H1 (cell line): Measurements from ENCODE around the gene ATP11A. TPM values are rescaled to one million over a fixed set of nuclear protein-coding genes. Genes with fewer than 3 reads are reported as not detected.

Experiments
- CTCF ChIA-PET: fragments of 300-600 bp; sonication (Branson Sonifier 250); formaldehyde crosslinking; loops from one replicate; lab custom pipeline; 2021; ENCODE audit not compliant: partially characterized antibody; lab: Charles Lee
- POLR2A ChIA-PET: fragments of 300-600 bp; sonication (Branson Sonifier 250); formaldehyde crosslinking; loops from one replicate; lab custom pipeline; 2021; ENCODE audit warnings: inconsistent platforms; ENCODE audit not compliant: partially characterized antibody; lab: Charles Lee
- DNase-seq, 2 experiments: peaks; one replicate each; pipeline versions ENCODE4 v3.0.0 to v3.0.0-alpha.2; 2010 to 2022; ENCODE audit warnings: low spot score in 2 of 2, low read depth in 1 of 2, mixed read lengths in 1 of 2
- FAIRE-seq: peaks from 2 replicates; lab custom pipeline; 2011; peaks lifted over from hg19 to GRCh38; lab: Jason Lieb, UNC
- H2AFZ ChIP-seq: 2 replicates; pipeline ENCODE4 v1.8.1; 2012; ENCODE audit warnings: low read length, inconsistent platforms
- H2AK5ac ChIP-seq: 2 replicates; pipeline ENCODE4 v1.6.1; 2013; ENCODE audit warnings: low read depth, low read length
- H2BK120ac ChIP-seq: replicated peaks from 2 replicates; pipeline ENCODE3; 2013; ENCODE audit warnings: low read depth, low read length, inconsistent platforms
- H2BK12ac ChIP-seq: 2 replicates; pipeline ENCODE4 v1.6.1; 2013; ENCODE audit warnings: low read depth, low read length
- H2BK15ac ChIP-seq: 2 replicates; pipeline ENCODE4 v1.6.1; 2013; ENCODE audit warnings: low read length
- H2BK20ac ChIP-seq: 2 replicates; pipeline ENCODE4 v1.6.1; 2013; ENCODE audit warnings: low read length
- H2BK5ac ChIP-seq: 2 replicates; pipeline ENCODE4 v1.6.1; 2013; ENCODE audit warnings: low read depth, low read length
- H3K14ac ChIP-seq: 2 replicates; pipeline ENCODE4 v1.6.1; 2013; ENCODE audit warnings: inconsistent platforms; ENCODE audit not compliant: insufficient read length
- H3K18ac ChIP-seq: 2 replicates; pipeline ENCODE4 v1.6.1; 2013; ENCODE audit warnings: low read length; ENCODE audit errors: extremely low read depth
- H3K23ac ChIP-seq: 2 replicates; pipeline ENCODE4 v1.6.1; 2013; ENCODE audit warnings: inconsistent platforms; ENCODE audit not compliant: insufficient read length
- H3K23me2 ChIP-seq: 2 replicates; pipeline ENCODE4 v1.6.1; 2013; ENCODE audit warnings: low read depth, low read length
- H3K27ac ChIP-seq: 2 replicates; pipeline ENCODE4 v1.6.1; 2011; ENCODE audit warnings: low read depth, low read length, inconsistent platforms
- H3K27me3 ChIP-seq, 4 experiments: replicated peaks in 1 of 4; 1 replicate in 1 of 4; 2 replicates in 3 of 4; pipeline versions ENCODE4 v1.6.1 to v1.8.1; 2011 to 2013; ENCODE audit warnings: low read length in 3 of 4, mild to moderate bottlenecking in 3 of 4, inconsistent platforms in 2 of 4, mixed read lengths in 2 of 4, moderate library complexity in 1 of 4; ENCODE audit not compliant: control insufficient read depth in 3 of 4, insufficient read depth in 3 of 4; ENCODE audit errors: extremely low read depth in 1 of 4
- H3K36me3 ChIP-seq, 4 experiments: 2 replicates each; pipeline versions ENCODE4 v1.6.1 to v1.8.1; 2011 to 2013; ENCODE audit warnings: mild to moderate bottlenecking in 4 of 4, low read length in 3 of 4, moderate library complexity in 2 of 4, control low read depth in 1 of 4, inconsistent platforms in 1 of 4; ENCODE audit not compliant: insufficient read depth in 4 of 4, control insufficient read depth in 2 of 4
- H3K4ac ChIP-seq: replicated peaks from 2 replicates; pipeline ENCODE3; 2013; ENCODE audit warnings: low read length, low read depth, mixed read lengths, inconsistent platforms; ENCODE audit not compliant: insufficient read length
- H3K4me1 ChIP-seq, 4 experiments: replicated peaks in 1 of 4; 1 replicate in 1 of 4; 2 replicates in 3 of 4; pipeline versions ENCODE4 v1.6.1 to v1.8.1; 2011 to 2013; ENCODE audit warnings: low read length in 3 of 4, inconsistent platforms in 2 of 4, mixed read lengths in 1 of 4; ENCODE audit not compliant: insufficient read depth in 4 of 4, control insufficient read depth in 3 of 4
- H3K4me2 ChIP-seq, 2 experiments: 2 replicates each; pipeline versions ENCODE4 v1.6.1 to v1.8.1; 2011 to 2013; ENCODE audit warnings: low read depth in 2 of 2, low read length in 2 of 2, control low read depth in 1 of 2, inconsistent platforms in 1 of 2, mild to moderate bottlenecking in 1 of 2; ENCODE audit not compliant: insufficient read depth in 1 of 2
- H3K4me3 ChIP-seq, 4 experiments: fragments of 200-600, 300-600 bp in 1 of 4; sonication (generic), shearing (Covaris generic), sonication (Bioruptor Twin) in 1 of 4; 2 replicates each; pipeline versions ENCODE4 v1.5.1 to v1.8.1; 2011 to 2016; ENCODE audit warnings: low read length in 4 of 4, low read depth in 3 of 4, control low read depth in 2 of 4, inconsistent platforms in 2 of 4, mild to moderate bottlenecking in 2 of 4, mixed read lengths in 1 of 4, moderate library complexity in 1 of 4; ENCODE audit not compliant: insufficient read depth in 2 of 4; ENCODE audit errors: extremely low read depth in 1 of 4
- H3K56ac ChIP-seq: replicated peaks from 2 replicates; pipeline ENCODE3; 2013; ENCODE audit warnings: low read depth, mild to moderate bottlenecking, mixed read lengths, low read length, inconsistent platforms; ENCODE audit not compliant: insufficient read length
- H3K79me1 ChIP-seq: 2 replicates; pipeline ENCODE4 v1.6.1; 2013; ENCODE audit warnings: low read depth, low read length, control low read depth
- H3K79me2 ChIP-seq, 2 experiments: 2 replicates each; pipeline versions ENCODE4 v1.6.1 to v1.8.1; 2012 to 2013; ENCODE audit warnings: low read length in 2 of 2, mild to moderate bottlenecking in 2 of 2, inconsistent platforms in 1 of 2; ENCODE audit not compliant: insufficient read depth in 2 of 2, control insufficient read depth in 1 of 2
- H3K9ac ChIP-seq, 4 experiments: replicated peaks in 1 of 4; 1 replicate in 1 of 4; 2 replicates in 3 of 4; pipeline versions ENCODE4 v1.6.1 to v1.8.1; 2011 to 2013; ENCODE audit warnings: low read depth in 3 of 4, low read length in 3 of 4, control low read depth in 2 of 4, mild to moderate bottlenecking in 2 of 4, moderate library complexity in 2 of 4, inconsistent platforms in 1 of 4; ENCODE audit errors: extremely low read depth in 1 of 4
- H3K9me3 ChIP-seq, 2 experiments: 2 replicates each; pipeline versions ENCODE4 v1.6.1 to v1.8.1; 2012 to 2013; ENCODE audit warnings: mild to moderate bottlenecking in 2 of 2, moderate library complexity in 2 of 2, control low read depth in 1 of 2, inconsistent platforms in 1 of 2, low read depth in 1 of 2, low read length in 1 of 2, mixed read lengths in 1 of 2; ENCODE audit not compliant: insufficient read depth in 2 of 2
- H4K20me1 ChIP-seq, 2 experiments: replicated peaks in 1 of 2; 2 replicates each; pipeline versions ENCODE3 to v1.8.1; 2011 to 2013; ENCODE audit warnings: inconsistent platforms in 2 of 2, low read length in 2 of 2, mild to moderate bottlenecking in 1 of 2; ENCODE audit not compliant: insufficient read depth in 2 of 2, control insufficient read depth in 1 of 2
- H4K5ac ChIP-seq: 2 replicates; pipeline ENCODE4 v1.6.1; 2013; ENCODE audit warnings: low read length, low read depth, mixed read lengths, inconsistent platforms; ENCODE audit not compliant: insufficient read length
- H4K8ac ChIP-seq: 2 replicates; pipeline ENCODE4 v1.8.0; 2013; ENCODE audit warnings: mild to moderate bottlenecking, moderate library complexity, low read length, inconsistent platforms; ENCODE audit not compliant: insufficient read depth; ENCODE audit errors: extremely low read depth
- H4K91ac ChIP-seq: replicated peaks from 2 replicates; pipeline ENCODE3; 2013; ENCODE audit warnings: low read length, mixed read lengths, inconsistent platforms; ENCODE audit not compliant: insufficient read length
- CBX8 ChIP-seq: fragments of 300-800, 300-1000 bp; sonication (generic); IDR thresholded peaks from 2 replicates; pipeline ENCODE4 v1.7.1; 2016; ENCODE audit warnings: low read depth, low read length, borderline replicate concordance
- EGR1 ChIP-seq: IDR thresholded peaks from 2 replicates; pipeline ENCODE4 v1.6.1; 2011; ENCODE audit warnings: low read depth, low read length, borderline replicate concordance
- KDM1A ChIP-seq: fragments of 200-600, 300-600 bp; sonication (generic); IDR thresholded peaks from 2 replicates; pipeline ENCODE4 v1.7.1; 2016; ENCODE audit warnings: mild to moderate bottlenecking, low read length, borderline replicate concordance
- NRF1 ChIP-seq: IDR thresholded peaks from 2 replicates; pipeline ENCODE4 v1.6.1; 2011; ENCODE audit warnings: mild to moderate bottlenecking, low read depth, low read length, improper control_type of control experiment
- PHF8 ChIP-seq: fragments of 200-600 bp; sonication (generic); conservative IDR thresholded peaks from 2 replicates; pipeline ENCODE4 v1.7.1; 2012; ENCODE audit warnings: low read depth, mild to moderate bottlenecking, inconsistent platforms, low read length, moderate library complexity
- POU5F1 ChIP-seq: IDR thresholded peaks from 2 replicates; pipeline ENCODE4 v1.6.1; 2011; ENCODE audit warnings: low read depth, mild to moderate bottlenecking, low read length, moderate library complexity
- RBBP5 ChIP-seq: IDR thresholded peaks from 2 replicates; pipeline ENCODE4 v1.7.1; 2012; ENCODE audit warnings: low read depth, mild to moderate bottlenecking, inconsistent platforms, low read length, moderate library complexity, borderline replicate concordance
- SUZ12 ChIP-seq: fragments of 200-600 bp; sonication (generic); IDR thresholded peaks from 2 replicates; pipeline ENCODE4 v1.6.1; 2012; ENCODE audit warnings: mild to moderate bottlenecking, inconsistent platforms, low read length, moderate library complexity, mixed read lengths
- TBP ChIP-seq: IDR thresholded peaks from 2 replicates; pipeline ENCODE4 v1.6.1; 2011; ENCODE audit warnings: low read depth, low read length, improper control_type of control experiment
- WGBS, 2 experiments: shearing (Covaris generic) in 1 of 2; methylation state at CpG; one replicate each; pipeline versions ENCODE4 v1.1.6 to v1.1.7; 2013 to 2015; ENCODE audit warnings: low lambda C conversion rate in 2 of 2, mixed read lengths in 2 of 2, inconsistent platforms in 1 of 2, low coverage in 1 of 2, missing lambda C conversion rate in 1 of 2; ENCODE audit not compliant: insufficient replicate concordance in 2 of 2, insufficient coverage in 1 of 2, insufficient read length in 1 of 2; ENCODE audit errors: extremely low coverage in 1 of 2, missing lambda C conversion rate in 1 of 2; 5-methylcytosine and 5-hydroxymethylcytosine counted together
- polyA plus RNA-seq, 7 experiments: library from polyadenylated mRNA; depleted of rRNA in 3 of 7; stranded (reverse) in 5 of 7; unstranded in 2 of 7; fragments of >200 nt in 5 of 7; fragments of 200-250 nt in 2 of 7; gene quantifications; 1 replicate in 5 of 7; 2 replicates in 1 of 7; 4 replicates in 1 of 7; pipeline versions ENCODE4 v1.2.1 to v1.2.3, GENCODE V29; 2011 to 2013; ENCODE audit warnings: missing spikeins in 2 of 7, mixed read lengths in 2 of 7
- total RNA-seq: library from RNA; stranded (reverse); fragmentation: NEBNext Ultra II Directional; extraction: Animal tissue kit (Norgen Biotek cat#: 25700); gene quantifications from 2 replicates; pipeline ENCODE4 v1.2.1, GENCODE V29; 2021
- TF ChIP-seq, protein P1 (sequence below): IDR thresholded peaks from 2 replicates; pipeline ENCODE4 v1.6.1; 2012; ENCODE audit warnings: low read length, inconsistent platforms

Gene ATP11A
- total and polyA plus RNA-seq, 2 of the 8 experiments (the other 6 are each of a cell fraction or from before 2014, with no cell fraction given) = 28.8 to 72.9 TPM

DNA sequence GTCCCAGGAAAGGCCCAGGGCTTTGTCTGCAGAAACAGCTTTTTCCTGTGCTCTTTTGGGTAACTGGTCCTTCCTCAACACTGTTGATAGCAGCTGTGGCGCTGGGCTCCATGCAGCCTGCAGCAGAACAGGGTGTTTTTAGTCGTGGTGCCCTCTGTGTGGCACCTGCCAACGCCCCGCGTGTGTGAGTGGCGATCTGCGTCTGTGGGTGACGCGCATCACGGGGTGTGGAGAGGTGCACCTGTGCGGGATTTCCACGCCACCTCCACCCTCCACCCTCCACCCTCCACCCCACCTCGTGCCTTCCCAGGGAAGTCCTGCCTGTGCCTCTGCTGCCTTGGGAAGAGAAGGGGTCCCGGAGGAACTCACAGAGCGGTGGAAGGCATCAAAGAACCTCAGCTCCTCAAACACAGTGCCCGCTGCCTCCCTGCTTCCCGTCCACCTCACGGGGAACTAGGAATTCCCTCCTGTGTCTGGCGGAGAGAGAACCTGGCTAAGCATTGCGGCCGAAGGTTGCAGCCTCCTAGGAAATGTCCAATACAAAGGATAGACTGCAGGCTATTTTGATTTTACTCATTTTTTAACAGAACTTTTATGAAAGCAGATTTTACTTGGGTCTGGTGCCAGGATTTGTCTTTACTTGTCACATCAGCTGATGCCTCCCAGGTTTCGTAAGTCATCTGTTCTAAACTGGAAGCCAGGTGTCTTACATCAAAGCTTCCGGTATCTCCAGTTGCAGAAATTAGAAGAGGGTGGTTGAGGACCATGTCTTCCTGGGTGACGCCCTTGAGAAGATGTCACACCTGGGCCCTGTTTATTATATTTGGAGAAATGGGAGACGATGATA is 84.0 kb downstream of the ATP11A start:
- Histone ChIP-seq H3K56ac (no peak overlapping the region), H3K27ac (no peak overlapping the region), H3K14ac (no peak overlapping the region), H2BK15ac (no peak overlapping the region), H2AK5ac (no peak overlapping the region), H2BK120ac (no peak overlapping the region), H3K4me2 (no peak overlapping the region), H3K4me1 (peaks cover 0 to 25% (median 12%) of the 10 kb centered on the region in 4 experiments; a peak in 6 of 7 replicates), H2BK5ac (0 out of 2 replicates have a peak overlapping the region, but pooled peaks have one; percentile 39), H3K23me2 (no peaks in the 10 kb centered on the region), H4K20me1 (peaks cover 5 to 6% of the 10 kb centered on the region in 2 experiments), H3K9me3 (no peaks in the 10 kb centered on the region), H2AFZ (no peak overlapping the region), H3K23ac (no peak overlapping the region), H2BK20ac (no peak overlapping the region), H3K4ac (no peak overlapping the region), H3K4me3 (no peak overlapping the region), H3K79me2 (peaks cover 0 to 75% of the 10 kb centered on the region in 2 experiments; a peak in 2 of 4 replicates), H3K18ac (no peak overlapping the region), H3K36me3 (no peaks in the 10 kb centered on the region), H3K79me1 (peaks cover 15% of the 10 kb centered on the region), H3K27me3 (no peaks in the 10 kb centered on the region), H4K5ac (no peak overlapping the region), H4K91ac (no peak overlapping the region), H3K9ac (no peak overlapping the region), H4K8ac (no peak overlapping the region), H2BK12ac (no peak overlapping the region)
- FAIRE-seq (no peak), DNase-seq (no peak)
- POLR2A ChIA-PET = interaction anchor here (1.4 kb wide), 1 partner anchor 12 kb away, joined by 4 read pairs; no protein-coding TSS in a partner anchor
- CTCF ChIA-PET = interaction anchor here (1.1 kb wide), 1 partner anchor 11 kb away, joined by 4 read pairs; no protein-coding TSS in a partner anchor
- 92% methylated on average over 20 of the region's 25 CpGs; no CpG with 5 or more reads in 1 of the 2 experiments for WGBS, 2 experiments
- no peak for TF ChIP-seq KDM1A
- TF ChIP-seq, protein P1, sequence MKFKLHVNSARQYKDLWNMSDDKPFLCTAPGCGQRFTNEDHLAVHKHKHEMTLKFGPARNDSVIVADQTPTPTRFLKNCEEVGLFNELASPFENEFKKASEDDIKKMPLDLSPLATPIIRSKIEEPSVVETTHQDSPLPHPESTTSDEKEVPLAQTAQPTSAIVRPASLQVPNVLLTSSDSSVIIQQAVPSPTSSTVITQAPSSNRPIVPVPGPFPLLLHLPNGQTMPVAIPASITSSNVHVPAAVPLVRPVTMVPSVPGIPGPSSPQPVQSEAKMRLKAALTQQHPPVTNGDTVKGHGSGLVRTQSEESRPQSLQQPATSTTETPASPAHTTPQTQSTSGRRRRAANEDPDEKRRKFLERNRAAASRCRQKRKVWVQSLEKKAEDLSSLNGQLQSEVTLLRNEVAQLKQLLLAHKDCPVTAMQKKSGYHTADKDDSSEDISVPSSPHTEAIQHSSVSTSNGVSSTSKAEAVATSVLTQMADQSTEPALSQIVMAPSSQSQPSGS = no peak
- TF ChIP-seq EGR1 = no peak
- no peak for TF ChIP-seq RBBP5
- no peak for TF ChIP-seq NRF1
- no peak for TF ChIP-seq POU5F1
- TF ChIP-seq PHF8 = no peak
- no peak for TF ChIP-seq CBX8
- TF ChIP-seq SUZ12 = no peak
- TF ChIP-seq TBP = no peak
